HG03460 (cell line): ENCODE results near the gene MTAP.

Source experiments
- ATAC-seq: cut with Tn5 transposase; IDR thresholded peaks from one replicate; pipeline ENCODE4 v1.9.1; 2021; ENCODE audit not compliant: unreplicated experiment

Gene MTAP

DNA sequence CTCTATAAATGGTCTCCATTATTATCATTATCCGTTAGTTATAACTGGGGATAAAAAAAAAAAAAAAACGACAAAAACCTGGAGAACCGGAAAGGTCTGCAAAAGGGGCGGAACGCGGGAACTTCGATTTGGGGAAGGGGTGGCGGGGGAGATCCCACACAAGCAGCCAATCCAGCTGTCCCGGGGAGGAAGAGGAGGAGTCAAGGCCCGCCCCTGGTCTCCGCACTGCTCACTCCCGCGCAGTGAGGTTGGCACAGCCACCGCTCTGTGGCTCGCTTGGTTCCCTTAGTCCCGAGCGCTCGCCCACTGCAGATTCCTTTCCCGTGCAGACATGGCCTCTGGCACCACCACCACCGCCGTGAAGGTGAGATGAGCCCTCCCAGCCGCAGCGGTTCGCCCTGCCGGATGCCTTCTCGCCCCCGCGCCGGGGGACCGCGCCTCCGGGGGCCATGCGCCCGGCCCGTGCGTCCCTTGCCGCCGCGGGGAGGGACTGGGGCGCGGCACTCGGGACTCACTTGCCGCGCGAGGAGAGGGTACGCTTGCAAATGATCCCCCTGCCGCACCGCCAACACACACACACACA lies at the start of gene MTAP:
TSS of gene MTAP (plus strand) at position 219 of the 583 bp plus-strand sequence. CDS start at position 332, 113 bp downstream.
- ATAC-seq: peak; percentile 87

GRCh38 chr9:21753523-21753922 lies 48.9 kb upstream of the MTAP start:
- no peak for ATAC-seq

DNA sequence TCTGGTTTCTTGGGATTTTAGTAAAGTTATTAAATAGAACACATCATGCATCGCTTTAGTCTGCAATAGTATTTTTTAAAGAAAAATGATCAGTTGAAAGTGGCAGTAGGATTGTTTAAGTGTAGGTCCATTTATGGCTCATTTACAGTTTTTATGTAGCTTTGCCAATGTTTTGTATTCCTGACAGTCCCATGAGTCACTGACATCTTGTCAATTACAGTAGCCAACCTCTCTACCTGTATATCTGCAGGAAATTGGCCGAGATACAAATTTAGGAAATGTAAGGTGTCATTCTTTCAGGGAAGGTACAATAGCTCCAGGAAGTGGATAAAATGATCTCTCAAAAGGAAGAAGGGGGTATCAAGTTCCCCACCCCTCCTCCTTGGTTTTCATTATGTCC lies 47.7 kb upstream of the MTAP start:
- no peak for ATAC-seq

GRCh38 chr9:21758540-21758939 lies 43.9 kb upstream of the MTAP start:
- ATAC-seq: no peak

- peak; percentile 74 for ATAC-seq
Observed at GRCh38 chr9:21761309-21761901, 41.0 kb upstream of the MTAP start.

GRCh38 chr9:21762064-21762463 lies 40.4 kb upstream of the MTAP start:
- ATAC-seq: no peak

- no peak for ATAC-seq
Observed at GRCh38 chr9:21764846-21765245, 37.6 kb upstream of the MTAP start.

DNA sequence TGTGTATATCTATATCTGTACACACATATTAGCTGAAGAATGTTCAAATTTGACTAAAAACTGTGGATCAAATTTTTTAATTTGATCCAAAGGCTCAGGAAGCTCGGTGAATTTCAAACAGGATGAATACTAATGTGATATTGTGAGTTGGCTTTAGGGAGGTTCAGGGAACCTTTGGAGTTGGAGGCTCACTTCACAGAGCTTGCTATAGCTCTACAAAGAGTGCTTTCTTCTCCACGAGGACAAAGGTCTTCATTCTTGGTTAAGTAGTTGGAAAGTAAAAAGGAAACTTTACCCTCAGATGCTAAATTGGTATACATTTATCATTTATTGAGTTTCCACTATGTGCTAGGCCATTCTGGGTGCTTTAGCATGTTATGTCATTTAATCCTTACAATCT lies 36.3 kb upstream of the MTAP start:
- ATAC-seq: no peak

GRCh38 chr9:21770871-21771560 lies 31.4 kb upstream of the MTAP start:
- ATAC-seq: no peak

DNA sequence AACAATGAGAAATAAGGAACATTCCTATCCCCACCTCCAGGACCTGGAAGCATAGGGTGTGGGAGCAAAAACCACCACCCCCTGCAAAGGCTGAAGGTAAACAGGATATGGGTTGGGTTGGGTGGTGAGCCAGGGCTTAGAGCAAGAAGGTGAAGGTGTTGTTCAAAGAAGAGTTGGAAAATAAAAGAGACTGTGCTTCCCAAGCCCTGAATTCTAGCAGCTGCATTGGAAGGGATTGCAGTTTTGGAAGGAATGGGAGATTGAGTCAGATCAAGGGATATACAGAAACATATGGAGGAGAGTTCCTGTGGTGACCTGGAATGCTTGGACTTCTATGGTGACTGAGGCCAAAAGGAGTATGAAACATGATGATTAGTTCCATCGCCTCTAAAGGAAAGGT lies 24.7 kb upstream of the MTAP start:
- ATAC-seq: no peak

- no peak for ATAC-seq
Observed at GRCh38 chr9:21778304-21778703, 24.1 kb upstream of the MTAP start.

DNA sequence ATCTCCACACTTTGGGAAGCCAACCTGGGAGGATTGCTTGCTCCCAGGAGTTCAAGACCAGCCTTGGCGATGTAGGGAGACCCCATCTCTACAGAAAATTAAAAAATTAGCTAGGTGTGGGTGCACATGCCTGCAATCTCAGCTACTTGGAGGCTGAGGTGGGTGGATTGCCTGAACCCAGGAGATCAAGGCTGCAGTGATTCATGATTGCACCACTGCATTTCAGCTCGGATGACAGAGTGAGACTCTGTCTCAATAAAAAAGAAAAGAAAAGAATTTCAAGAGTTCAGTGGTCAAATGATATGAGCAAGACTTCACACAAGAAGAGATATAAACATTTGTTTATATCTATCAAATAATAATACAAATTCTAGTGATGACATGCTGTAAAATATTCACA lies 23.0 kb upstream of the MTAP start:
- ATAC-seq: no peak

DNA sequence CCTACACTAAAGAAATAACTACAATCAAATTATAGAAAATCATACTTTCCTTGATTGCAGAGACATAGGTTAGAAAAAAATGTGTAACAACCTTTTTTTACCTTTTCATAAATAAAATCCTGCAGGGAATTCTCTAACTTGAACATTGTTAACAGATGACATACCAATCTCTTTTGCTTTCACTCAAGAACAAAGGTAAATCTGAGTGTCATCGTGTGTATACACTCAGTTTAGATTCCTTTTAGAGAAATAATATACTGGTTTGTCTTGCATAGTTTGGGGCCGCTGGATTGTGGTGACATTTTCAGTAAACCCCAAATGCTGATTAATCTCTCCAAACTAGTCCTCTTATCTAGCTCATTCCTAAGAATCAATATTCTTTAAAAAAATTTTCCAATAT lies 20.8 kb upstream of the MTAP start:
- ATAC-seq: no peak

DNA sequence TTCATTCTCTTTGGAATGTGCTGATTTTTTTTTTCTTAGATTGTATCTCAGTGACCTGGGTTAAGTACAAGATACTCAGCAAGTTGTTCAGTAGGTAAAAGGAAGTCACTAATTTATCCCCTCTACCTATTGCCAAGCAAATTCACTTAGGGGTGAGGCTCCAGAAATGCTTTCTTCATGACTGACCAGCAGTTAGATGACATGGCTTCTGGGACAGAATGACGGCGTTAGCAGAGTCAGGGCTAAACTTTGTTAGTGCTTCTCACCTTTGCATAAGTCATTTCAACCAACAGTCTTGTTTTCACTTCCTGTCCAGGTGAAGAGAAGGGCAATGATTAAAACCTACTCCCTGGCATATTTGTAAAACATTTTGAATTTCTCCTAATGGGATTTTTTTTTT lies 20.2 kb upstream of the MTAP start:
- ATAC-seq: no peak

DNA sequence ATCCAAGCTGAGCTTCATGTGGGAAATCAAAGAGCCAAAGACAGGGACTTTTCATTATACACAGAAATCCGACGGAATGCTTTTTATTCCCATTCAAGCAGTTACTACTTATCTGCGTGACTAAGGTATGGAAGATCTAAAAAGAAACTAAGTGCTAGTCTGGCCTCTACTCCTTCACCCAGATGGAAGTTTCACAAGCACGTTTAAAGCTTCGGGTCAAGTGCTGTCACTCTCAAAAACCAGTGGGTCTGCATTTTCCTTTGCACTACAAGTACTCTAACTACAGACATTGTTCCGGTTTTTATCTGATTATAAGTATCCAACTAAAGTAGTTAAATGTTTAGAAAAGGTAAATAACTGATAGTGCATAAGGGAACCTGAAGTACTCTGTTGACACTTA lies 13.7 kb upstream of the MTAP start:
- ATAC-seq: no peak

- ATAC-seq: peak; percentile 99
Observed at GRCh38 chr9:21789541-21790037, 12.8 kb upstream of the MTAP start.

GRCh38 chr9:21795483-21795882 lies 7.0 kb upstream of the MTAP start:
- ATAC-seq: no peak

DNA sequence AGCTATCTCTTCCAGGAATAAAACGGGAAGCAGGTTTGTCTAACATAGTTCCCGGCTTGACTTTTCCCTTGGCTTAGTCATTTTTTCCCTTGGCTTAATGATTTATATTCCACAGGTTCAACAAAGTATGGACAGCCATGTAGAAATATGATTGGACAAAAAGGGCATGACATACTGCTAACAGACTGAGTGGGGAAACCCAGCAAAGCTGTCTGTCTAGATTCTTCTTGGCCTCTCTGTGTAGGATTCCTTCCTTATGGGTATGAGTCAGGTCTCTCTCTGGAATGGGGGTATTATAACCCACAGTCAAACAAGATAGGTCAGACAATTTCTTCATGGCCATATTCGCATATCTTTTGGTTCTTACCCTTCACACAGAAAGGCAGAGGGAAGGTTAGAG lies 5.7 kb upstream of the MTAP start:
- no peak for ATAC-seq

DNA sequence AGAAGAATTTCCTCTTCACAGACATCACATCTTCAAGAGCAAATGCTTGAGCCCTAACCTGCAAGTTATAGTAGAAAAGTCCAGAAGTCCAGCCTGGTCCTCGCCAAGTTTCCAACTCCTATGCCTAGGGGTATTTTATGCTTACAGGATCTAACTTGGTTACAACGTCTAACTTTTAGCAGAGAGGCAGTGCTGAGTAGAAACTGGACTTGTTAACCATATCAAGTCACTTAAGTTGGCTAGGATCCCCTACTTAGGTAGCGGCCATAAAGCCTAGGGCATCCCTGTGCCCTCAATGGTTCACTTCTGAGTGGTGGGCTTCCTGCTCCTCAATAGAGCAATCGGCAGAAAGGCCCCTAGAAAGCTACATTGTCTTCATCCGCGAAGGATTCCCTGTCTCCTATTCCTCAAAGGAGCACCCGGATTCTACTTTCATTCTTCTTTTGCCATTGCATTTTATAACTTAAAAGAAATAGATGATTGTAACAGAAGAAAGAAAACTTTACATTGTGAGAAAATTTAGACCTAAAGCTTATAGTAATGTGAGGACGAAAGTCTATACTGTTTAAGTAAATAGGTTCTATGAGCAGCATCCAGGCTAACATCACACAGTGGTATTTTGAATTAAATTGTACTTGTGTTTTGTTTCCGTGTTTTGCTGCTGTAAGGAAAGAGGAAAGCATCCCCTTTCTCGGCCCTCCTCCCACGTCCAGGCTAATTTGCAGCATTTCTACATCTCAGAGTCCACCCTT lies 1.3 kb upstream of the MTAP start:
- ATAC-seq: no peak

- ATAC-seq: peak; percentile 15
Observed at GRCh38 chr9:21801683-21802417, 586 bp upstream of the MTAP start.

DNA sequence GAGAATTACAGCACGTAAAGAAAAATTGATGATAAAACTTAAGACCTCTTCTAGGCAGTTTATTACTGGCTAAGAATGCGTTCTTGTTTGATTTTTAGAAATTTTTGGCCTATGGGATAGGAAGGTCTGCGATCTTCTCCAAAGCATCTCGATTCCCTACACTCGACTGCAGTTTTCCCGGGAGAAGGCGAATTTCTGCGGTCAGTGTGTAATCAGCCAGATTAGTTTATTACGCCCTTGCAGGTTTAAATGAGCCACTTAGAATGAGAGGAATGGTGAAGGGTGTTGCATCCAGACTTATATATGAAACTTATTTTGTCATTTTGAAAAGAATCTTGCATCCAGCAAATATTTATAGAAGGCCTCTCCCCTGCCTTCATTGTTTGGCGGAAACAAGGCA lies 1.2 kb downstream of the MTAP start:
- no peak for ATAC-seq
